GM21367 (cell line): ENCODE data around the gene MEI1.
"Not testable (repeated sequence)": the region's sequence is repeated elsewhere in the genome, so short reads cannot be mapped to it uniquely, and the experiment has no call there.

Source experiments
- ATAC-seq: cut with Tn5 transposase; IDR thresholded peaks from one replicate; pipeline ENCODE4 v1.9.1; 2021; ENCODE audit not compliant: unreplicated experiment

The MEI1 gene

GRCh38 chr22:41682033-41682807, 17.1 kb upstream of the MEI1 start:
- ATAC-seq, result peak; percentile 56

GRCh38 chr22:41683052-41683451, 16.3 kb upstream of the MEI1 start:
- no peak for ATAC-seq

- no peak for ATAC-seq
Measured at GRCh38 chr22:41683616-41684015, 15.7 kb upstream of the MEI1 start.

- ATAC-seq, result no peak
Measured at GRCh38 chr22:41684194-41684593, 15.1 kb upstream of the MEI1 start.

- not testable (repeated sequence) for ATAC-seq
Measured at GRCh38 chr22:41686890-41687289, 12.4 kb upstream of the MEI1 start.

GRCh38 chr22:41687901-41688364, 11.4 kb upstream of the MEI1 start:
- no peak for ATAC-seq

GRCh38 chr22:41688365-41689211, 10.7 kb upstream of the MEI1 start, which contains the start of gene SNU13:
Gene SNU13, minus strand, starts transcription at chr22:41688867. Its CDS starts 71 bp downstream, at chr22:41688796.
- ATAC-seq, result peak; percentile 75

GRCh38 chr22:41690476-41690875, 8.8 kb upstream of the MEI1 start:
- ATAC-seq, result no peak

GRCh38 chr22:41695211-41695610, 4.1 kb upstream of the MEI1 start:
- no peak for ATAC-seq

GRCh38 chr22:41696703-41697102, 2.6 kb upstream of the MEI1 start:
- ATAC-seq, result no peak

- ATAC-seq, result no peak
Measured at GRCh38 chr22:41697126-41697775, 2.1 kb upstream of the MEI1 start.

GRCh38 chr22:41700108-41700364, 733 bp downstream of the MEI1 start:
- no peak for ATAC-seq

- ATAC-seq, result no peak
Measured at GRCh38 chr22:41702763-41703162, 3.5 kb downstream of the MEI1 start.

GRCh38 chr22:41709341-41709740, 10.0 kb downstream of the MEI1 start:
- ATAC-seq, result no peak

GRCh38 chr22:41713004-41713403, 13.7 kb downstream of the MEI1 start:
- no peak for ATAC-seq

GRCh38 chr22:41722496-41722895, 23.2 kb downstream of the MEI1 start:
- no peak for ATAC-seq

GRCh38 chr22:41725510-41726110, 26.3 kb downstream of the MEI1 start:
- ATAC-seq, result no peak

- no peak for ATAC-seq
Measured at GRCh38 chr22:41731609-41732008, 32.3 kb downstream of the MEI1 start.

- ATAC-seq, result no peak
Measured at GRCh38 chr22:41732096-41732772, 32.9 kb downstream of the MEI1 start.

GRCh38 chr22:41733241-41733640, 33.9 kb downstream of the MEI1 start:
- not testable (repeated sequence) for ATAC-seq

- no peak for ATAC-seq
Measured at GRCh38 chr22:41739576-41739975, 40.3 kb downstream of the MEI1 start.
